Measurements from ENCODE around the gene CYP4X1.
"Not testable (repeated sequence)": the region's sequence is repeated elsewhere in the genome, so short reads cannot be mapped to it uniquely, and the experiment has no call there.

Gene CYP4X1

GRCh38 chr1:47069080-47069479 lies 45.6 kb downstream of the CYP4X1 start:
- H3K4me3 ChIP-seq (ENCODE audit: low read depth, low read length) = not testable (repeated sequence)

- H3K4me3 ChIP-seq (ENCODE audit: low read depth, low read length) = not testable (repeated sequence)
These were observed 46.0 kb downstream of the CYP4X1 start for GRCh38 chr1:47069509-47069908.

GRCh38 chr1:47089356-47089755 lies 65.9 kb downstream of the CYP4X1 start:
- not testable (repeated sequence) for H3K4me3 ChIP-seq (ENCODE audit: low read depth, low read length)

- not testable (repeated sequence) for H3K4me3 ChIP-seq (ENCODE audit: low read depth, low read length)
These were observed 68.0 kb downstream of the CYP4X1 start for GRCh38 chr1:47091476-47091875.

All from iPS-11a (cell line).